ENCODE measurements around the gene MEGF10.

DNA sequence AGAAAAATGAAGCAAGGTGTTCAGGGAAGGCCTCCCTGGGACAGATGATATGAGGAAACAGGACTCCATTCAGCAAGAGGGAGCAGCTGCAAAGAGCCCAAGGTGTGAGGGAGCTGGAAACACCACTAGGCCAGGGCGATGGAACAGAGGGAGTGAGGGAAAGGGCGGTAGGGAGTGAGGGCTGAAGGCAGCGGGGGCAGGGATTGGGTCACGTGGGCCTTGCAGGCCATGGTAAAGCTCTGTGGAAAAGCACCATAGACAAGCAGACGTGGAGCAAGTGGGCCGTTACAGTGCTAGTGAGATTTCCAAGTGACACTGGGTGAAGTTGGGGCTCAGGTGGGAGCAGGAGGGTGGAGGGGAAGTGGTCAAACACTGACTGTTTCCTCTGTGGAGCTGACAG lies 216.0 kb downstream of the MEGF10 start:
- TF ChIP-seq, protein P1, sequence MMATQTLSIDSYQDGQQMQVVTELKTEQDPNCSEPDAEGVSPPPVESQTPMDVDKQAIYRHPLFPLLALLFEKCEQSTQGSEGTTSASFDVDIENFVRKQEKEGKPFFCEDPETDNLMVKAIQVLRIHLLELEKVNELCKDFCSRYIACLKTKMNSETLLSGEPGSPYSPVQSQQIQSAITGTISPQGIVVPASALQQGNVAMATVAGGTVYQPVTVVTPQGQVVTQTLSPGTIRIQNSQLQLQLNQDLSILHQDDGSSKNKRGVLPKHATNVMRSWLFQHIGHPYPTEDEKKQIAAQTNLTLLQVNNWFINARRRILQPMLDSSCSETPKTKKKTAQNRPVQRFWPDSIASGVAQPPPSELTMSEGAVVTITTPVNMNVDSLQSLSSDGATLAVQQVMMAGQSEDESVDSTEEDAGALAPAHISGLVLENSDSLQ (IDR thresholded peaks at IDR 0.05): no peak
- TF ChIP-seq HDGF (IDR thresholded peaks at IDR 0.05; ENCODE audit: borderline replicate concordance): no peak
- no peak for TF ChIP-seq FOXM1 (IDR thresholded peaks at IDR 0.05; ENCODE audit: borderline replicate concordance)
- TF ChIP-seq TARDBP (IDR thresholded peaks at IDR 0.05): no peak
- no peak for TF ChIP-seq L3MBTL2 (conservative IDR thresholded peaks at IDR 0.05)

Measured in HEK293T (cell line).